CD8-positive, alpha-beta memory T cell (primary cell): ENCODE measurements around the gene DDAH1. TPM values are rescaled to one million over a fixed set of nuclear protein-coding genes. Genes with fewer than 3 reads are reported as not detected.

Experiments used
- CTCF ChIA-PET: fragments of 350-600 bp; sonication (Branson Sonifier 250); formaldehyde crosslinking; loops from one replicate; lab custom pipeline; 2021; ENCODE audit warnings: antibody characterized with exemption; lab: Charles Lee
- POLR2A ChIA-PET: fragments of 350-600 bp; sonication (Branson Sonifier 250); formaldehyde crosslinking; loops from one replicate; lab custom pipeline; 2021; ENCODE audit warnings: antibody characterized with exemption; lab: Charles Lee
- DNase-seq, 5 donors: peaks; one replicate each; pipeline versions ENCODE4 v3.0.0 to v3.0.0-alpha.2; 2020 to 2022; ENCODE audit warnings: mixed read lengths in 1 of 5
- H3K27ac ChIP-seq: one replicate; pipeline ENCODE4 v1.7.0; 2013; ENCODE audit warnings: low read depth, mild to moderate bottlenecking, low read length, moderate library complexity
- H3K27me3 ChIP-seq: 2 replicates; pipeline ENCODE4 v1.7.0; 2013; ENCODE audit warnings: low read length, mild to moderate bottlenecking; ENCODE audit not compliant: insufficient read depth, poor library complexity, severe bottlenecking
- H3K36me3 ChIP-seq: 2 replicates; pipeline ENCODE4 v1.7.0; 2013; ENCODE audit warnings: mild to moderate bottlenecking, low read length, moderate library complexity; ENCODE audit not compliant: insufficient read depth
- H3K4me1 ChIP-seq: 2 replicates; pipeline ENCODE4 v1.7.0; 2013; ENCODE audit warnings: mild to moderate bottlenecking, low read length, moderate library complexity; ENCODE audit not compliant: insufficient read depth
- H3K4me3 ChIP-seq: 2 replicates; pipeline ENCODE4 v1.7.0; 2013; ENCODE audit warnings: mild to moderate bottlenecking, low read length
- H3K9me3 ChIP-seq: 2 replicates; pipeline ENCODE4 v1.7.0; 2013; ENCODE audit warnings: mild to moderate bottlenecking, low read length
- H3K27ac Mint-ChIP-seq, 8 donors: one replicate each; pipeline ENCODE4 v1.8.0; 2020 to 2021; ENCODE audit warnings: mixed read lengths in 8 of 8, mild to moderate bottlenecking in 6 of 8, inconsistent platforms in 3 of 8, moderate library complexity in 3 of 8
- H3K27me3 Mint-ChIP-seq, 2 donors: one replicate each; pipeline ENCODE4 v1.8.0; 2020 to 2021; ENCODE audit warnings: mixed read lengths in 2 of 2, mild to moderate bottlenecking in 1 of 2, moderate library complexity in 1 of 2
- H3K36me3 Mint-ChIP-seq, 3 donors: one replicate each; pipeline ENCODE4 v1.8.0; 2020 to 2021; ENCODE audit warnings: mixed read lengths in 3 of 3, inconsistent platforms in 1 of 3, mild to moderate bottlenecking in 1 of 3
- H3K4me1 Mint-ChIP-seq, 3 donors: one replicate each; pipeline ENCODE4 v1.8.0; 2020 to 2021; ENCODE audit warnings: mixed read lengths in 3 of 3, inconsistent platforms in 1 of 3, mild to moderate bottlenecking in 1 of 3
- H3K4me3 Mint-ChIP-seq, 7 donors: one replicate each; pipeline ENCODE4 v1.8.0; 2020 to 2021; ENCODE audit warnings: mixed read lengths in 7 of 7, mild to moderate bottlenecking in 6 of 7, moderate library complexity in 4 of 7, inconsistent platforms in 2 of 7
- H3K9me3 Mint-ChIP-seq, 5 donors: one replicate each; pipeline ENCODE4 v1.8.0; 2020 to 2022; ENCODE audit warnings: mixed read lengths in 5 of 5, mild to moderate bottlenecking in 3 of 5, moderate library complexity in 2 of 5, inconsistent platforms in 1 of 5
- polyA plus RNA-seq: library from polyadenylated mRNA; unstranded; fragments of 300-500 nt; fragmentation: Illumina TruSeq; gene quantifications from one replicate; pipeline ENCODE4 v1.2.3, GENCODE V29; 2021
- total RNA-seq, 2 experiments: library from RNA; stranded (reverse); gene quantifications; one replicate each; pipeline ENCODE4 v1.2.3, GENCODE V29; 2021

The DDAH1 gene
- total and polyA plus RNA-seq, 3 experiments from 2014 or later, result not detected

DNA sequence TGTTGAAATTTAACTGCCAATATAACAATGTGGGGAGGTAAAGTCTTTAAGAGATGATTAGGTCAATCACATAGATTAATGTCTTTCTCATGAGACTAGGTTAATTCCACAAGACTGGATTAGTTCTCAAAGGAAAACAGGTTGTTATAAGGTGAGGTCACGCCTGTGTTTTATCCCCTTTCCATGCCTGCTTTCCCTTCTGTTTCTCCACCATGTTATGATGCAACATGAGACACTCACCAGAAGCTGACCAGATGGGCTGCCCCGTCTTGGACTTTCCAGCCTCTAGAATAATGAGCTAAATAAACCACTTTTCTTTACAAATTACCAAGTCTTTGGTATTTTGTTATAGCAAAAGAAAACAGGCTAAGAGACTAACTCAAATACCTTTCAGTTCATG, 70.8 kb downstream of the DDAH1 start:
- Histone ChIP-seq H3K27me3 (no peaks in the 10 kb centered on the region), H3K9me3 (no peaks in the 10 kb centered on the region), H3K4me3 (no peak overlapping the region), H3K4me1 (no peaks in the 10 kb centered on the region), H3K36me3 (no peaks in the 10 kb centered on the region), H3K27ac (no peak overlapping the region)
- H3K4me3 Mint-ChIP-seq, result no peak overlapping the region
- H3K27ac Mint-ChIP-seq, result no peak overlapping the region
- H3K36me3 Mint-ChIP-seq, result no peaks in the 10 kb centered on the region
- H3K27me3 Mint-ChIP-seq, result peaks cover 7 to 16% of the 10 kb centered on the region in 2 donors
- ChIA-PET CTCF (no interaction called here), POLR2A (no interaction called here)
- no peak for DNase-seq
- no peaks in the 10 kb centered on the region for H3K9me3 Mint-ChIP-seq
- H3K4me1 Mint-ChIP-seq, result no peaks in the 10 kb centered on the region

DNA sequence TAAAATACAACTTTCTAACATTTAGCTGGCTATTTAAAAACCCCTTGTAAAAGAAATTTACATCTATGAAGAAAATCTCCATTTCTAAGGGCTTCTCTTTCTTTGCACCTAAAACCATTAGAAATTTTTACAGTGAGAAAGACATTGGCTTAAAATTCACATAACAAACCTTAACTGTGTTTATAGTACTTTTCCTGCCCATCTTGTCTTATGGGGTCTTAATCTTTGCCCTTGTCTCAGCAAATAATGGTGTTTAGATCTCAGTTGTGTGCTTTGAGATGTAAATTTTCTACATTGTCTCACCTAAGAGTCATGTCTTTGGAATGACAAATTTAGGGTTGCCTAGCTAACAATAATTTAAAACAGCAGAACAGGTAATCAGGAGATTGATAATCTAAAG, 71.5 kb downstream of the DDAH1 start:
- peaks cover 9 to 20% of the 10 kb centered on the region in 2 donors for H3K27me3 Mint-ChIP-seq

DNA sequence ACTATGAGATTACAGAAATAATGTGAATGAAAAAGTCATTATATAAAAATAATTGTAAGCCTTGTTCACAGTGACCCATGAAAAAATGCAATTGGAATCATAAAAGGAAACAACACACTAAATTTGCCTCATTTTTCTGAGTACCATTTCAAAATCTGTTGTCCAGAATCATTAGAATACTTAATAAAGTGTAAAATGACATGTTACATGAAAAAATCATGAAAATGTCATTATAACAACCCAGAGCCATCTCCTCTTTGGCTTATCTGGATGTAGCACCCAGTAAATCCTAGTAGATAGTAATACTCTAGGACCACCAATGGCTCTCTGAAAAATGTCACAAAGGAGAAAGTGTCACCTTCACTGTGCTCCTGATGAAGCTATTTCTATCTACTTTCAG, 76.5 kb downstream of the DDAH1 start:
- Histone ChIP-seq H3K27ac (no peak overlapping the region), H3K4me1 (no peaks in the 10 kb centered on the region), H3K9me3 (no peaks in the 10 kb centered on the region), H3K4me3 (no peak overlapping the region), H3K36me3 (no peaks in the 10 kb centered on the region), H3K27me3 (no peaks in the 10 kb centered on the region)
- ChIA-PET POLR2A (no interaction called here), CTCF (no interaction called here)
- Mint-ChIP-seq H3K4me1 (no peaks in the 10 kb centered on the region), H3K36me3 (no peaks in the 10 kb centered on the region), H3K27ac (no peak overlapping the region), H3K9me3 (peaks cover 0 to 10% (median 3%) of the 10 kb centered on the region in 5 donors), H3K27me3 (peaks cover 10 to 41% of the 10 kb centered on the region in 2 donors), H3K4me3 (no peak overlapping the region)
- no peak for DNase-seq

More for the DNA sequence above, 71.5 kb downstream of the DDAH1 start:
- Histone ChIP-seq H3K36me3 (no peaks in the 10 kb centered on the region), H3K4me1 (no peaks in the 10 kb centered on the region), H3K9me3 (no peaks in the 10 kb centered on the region), H3K27me3 (no peaks in the 10 kb centered on the region), H3K4me3 (no peak overlapping the region), H3K27ac (no peak overlapping the region)
- Mint-ChIP-seq H3K4me1 (no peaks in the 10 kb centered on the region), H3K4me3 (no peak overlapping the region), H3K27ac (no peak overlapping the region), H3K36me3 (no peaks in the 10 kb centered on the region), H3K9me3 (no peaks in the 10 kb centered on the region)
- ChIA-PET POLR2A (no interaction called here), CTCF (no interaction called here)
- DNase-seq, result no peak

DNA sequence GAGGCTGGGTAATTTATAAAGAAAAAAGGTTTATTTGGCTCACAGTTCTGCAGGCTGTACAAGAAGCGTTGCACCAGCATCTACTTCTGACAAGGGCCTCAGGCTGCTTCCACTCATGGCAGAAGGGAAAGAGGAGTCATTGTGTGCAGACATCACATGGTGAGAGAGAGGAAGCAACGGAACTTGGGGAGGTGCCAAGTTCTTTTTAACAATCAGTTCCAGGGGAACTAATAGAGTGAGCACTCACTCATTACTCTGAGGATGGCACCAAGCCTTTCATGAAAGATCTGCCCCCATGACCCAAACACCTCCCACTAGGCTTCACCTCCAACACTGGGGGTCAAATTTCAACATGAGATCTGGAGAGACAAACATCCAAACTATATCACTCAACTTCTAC, 77.2 kb downstream of the DDAH1 start:
- Mint-ChIP-seq H3K36me3 (no peaks in the 10 kb centered on the region), H3K27ac (no peak overlapping the region), H3K4me1 (no peaks in the 10 kb centered on the region), H3K27me3 (peaks cover 8 to 41% of the 10 kb centered on the region in 2 donors), H3K9me3 (peaks cover 0 to 10% (median 7%) of the 10 kb centered on the region in 5 donors), H3K4me3 (no peak overlapping the region)
- H3K27ac ChIP-seq, result no peak overlapping the region
- CTCF ChIA-PET, result no interaction called here
- H3K27me3 ChIP-seq, result no peaks in the 10 kb centered on the region
- POLR2A ChIA-PET, result no interaction called here
- no peaks in the 10 kb centered on the region for H3K4me1 ChIP-seq
- H3K4me3 ChIP-seq, result no peak overlapping the region
- no peak for DNase-seq
- no peaks in the 10 kb centered on the region for H3K9me3 ChIP-seq
- no peaks in the 10 kb centered on the region for H3K36me3 ChIP-seq

DNA sequence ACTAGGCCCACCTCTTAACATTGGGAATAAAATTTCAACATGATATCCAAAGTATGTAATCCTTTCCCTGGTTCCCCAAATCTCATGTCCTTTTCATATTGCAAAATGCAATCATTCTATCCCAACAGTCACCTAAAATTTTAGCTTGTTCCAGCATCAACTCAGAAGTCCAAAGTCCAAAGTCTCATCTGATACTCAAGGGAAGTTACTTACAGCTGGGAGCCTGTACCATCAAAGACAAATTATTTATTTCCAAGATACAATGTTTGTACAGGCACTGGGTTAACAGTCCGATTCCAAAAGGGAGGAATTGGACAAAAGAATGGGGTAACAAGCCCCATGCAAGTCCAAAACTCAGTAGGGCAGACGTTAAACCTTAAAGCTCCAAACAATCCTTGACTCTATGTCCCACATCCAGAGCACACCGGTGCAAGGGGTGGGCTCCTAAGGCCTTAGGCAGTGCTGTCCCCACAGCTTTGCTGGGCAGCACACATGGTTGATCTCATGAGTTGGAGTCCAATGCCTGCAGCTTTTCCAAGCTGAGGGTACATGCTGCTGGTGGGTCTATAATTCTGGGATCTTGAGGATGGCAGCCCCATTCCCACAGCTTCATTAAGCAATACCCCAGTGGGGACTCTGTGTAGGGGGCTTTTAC, 78.8 kb downstream of the DDAH1 start:
- Mint-ChIP-seq H3K36me3 (no peaks in the 10 kb centered on the region), H3K9me3 (peaks cover 0 to 10% (median 9%) of the 10 kb centered on the region in 5 donors), H3K27me3 (peaks cover 4 to 38% of the 10 kb centered on the region in 2 donors), H3K4me3 (no peak overlapping the region), H3K4me1 (no peaks in the 10 kb centered on the region), H3K27ac (no peak overlapping the region)
- Histone ChIP-seq H3K36me3 (no peaks in the 10 kb centered on the region), H3K4me3 (no peak overlapping the region), H3K27me3 (no peaks in the 10 kb centered on the region), H3K27ac (no peak overlapping the region), H3K4me1 (no peaks in the 10 kb centered on the region), H3K9me3 (no peaks in the 10 kb centered on the region)
- no peak for DNase-seq
- ChIA-PET CTCF (no interaction called here), POLR2A (no interaction called here)

DNA sequence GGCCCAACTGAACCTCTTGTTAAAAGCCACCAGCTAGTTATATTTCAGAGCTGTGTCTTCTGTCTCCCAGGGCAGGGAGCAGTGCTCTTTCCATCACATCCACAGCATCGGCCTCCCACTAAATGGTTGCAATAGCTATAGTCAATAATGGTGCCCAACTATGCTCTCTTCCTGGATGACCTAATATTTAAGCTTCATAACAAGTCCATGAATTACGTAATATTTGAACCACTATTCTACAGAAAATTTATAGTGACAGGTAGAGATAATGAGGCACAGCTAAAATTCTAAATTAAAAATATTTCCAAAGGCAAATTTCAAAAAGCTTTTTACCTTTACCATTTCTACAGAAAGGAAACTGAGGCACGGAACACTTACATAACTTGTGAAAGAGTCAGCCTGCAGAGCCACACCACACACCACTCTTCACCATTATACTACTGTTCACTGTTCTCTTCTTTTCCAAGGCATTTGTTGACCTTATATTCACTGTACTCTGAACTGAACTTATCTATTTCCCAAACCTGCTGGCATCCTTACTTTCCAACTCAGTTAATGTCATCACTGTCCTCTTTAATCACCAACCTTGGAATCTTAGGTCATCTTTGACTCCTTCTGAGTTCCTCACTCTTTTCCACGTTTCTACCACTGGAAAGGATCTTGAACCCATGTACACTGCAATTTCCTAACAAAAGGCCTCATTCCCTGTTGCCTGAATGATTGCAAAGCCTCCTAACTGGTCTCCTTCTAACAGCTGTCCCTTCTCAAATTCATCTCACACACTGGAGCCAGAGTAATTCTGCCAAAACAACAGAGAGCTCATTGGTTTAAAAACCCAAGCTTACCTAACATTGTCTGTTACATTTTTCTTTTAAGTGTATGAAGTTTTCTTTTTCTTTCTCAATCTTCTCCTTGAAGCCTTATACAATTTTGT, 85.5 kb downstream of the DDAH1 start:
- POLR2A ChIA-PET, result no interaction called here
- no peak overlapping the region for H3K4me3 Mint-ChIP-seq

DNA sequence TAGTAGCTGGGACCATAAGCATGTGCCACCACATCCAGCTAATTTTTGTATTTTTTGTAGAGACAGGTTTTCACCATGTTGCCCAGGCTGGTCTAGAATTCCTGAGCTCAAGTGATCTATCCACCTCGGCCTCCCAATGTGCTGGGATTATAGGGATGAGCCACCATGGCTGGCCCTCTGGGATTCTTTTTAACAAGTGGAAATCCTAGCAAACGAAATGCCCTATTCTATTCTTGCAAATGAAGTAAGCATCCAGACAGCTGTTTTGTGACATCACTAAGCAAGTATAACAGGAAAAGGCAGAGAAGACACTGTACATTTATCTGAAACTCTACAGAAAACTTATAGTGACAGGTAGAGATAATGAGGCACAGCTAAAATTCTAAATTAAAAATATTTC, 86.4 kb downstream of the DDAH1 start:
- POLR2A ChIA-PET, result no interaction called here
- CTCF ChIA-PET, result no interaction called here
- Mint-ChIP-seq H3K4me3 (no peak overlapping the region), H3K9me3 (peaks cover 0 to 6% (median 0%) of the 10 kb centered on the region in 5 donors), H3K27ac (no peak overlapping the region), H3K4me1 (no peaks in the 10 kb centered on the region), H3K27me3 (peaks cover 8 to 19% of the 10 kb centered on the region in 2 donors), H3K36me3 (peaks cover 0 to 3% (median 0%) of the 10 kb centered on the region in 3 donors)
- H3K27ac ChIP-seq, result no peak overlapping the region
- no peaks in the 10 kb centered on the region for H3K27me3 ChIP-seq
- H3K36me3 ChIP-seq, result no peaks in the 10 kb centered on the region
- no peak overlapping the region for H3K4me3 ChIP-seq
- DNase-seq, result no peak
- no peaks in the 10 kb centered on the region for H3K4me1 ChIP-seq
- no peaks in the 10 kb centered on the region for H3K9me3 ChIP-seq

More for the DNA sequence above, 85.5 kb downstream of the DDAH1 start:
- no peak for DNase-seq
- H3K9me3 ChIP-seq, result no peaks in the 10 kb centered on the region
- no peaks in the 10 kb centered on the region for H3K36me3 ChIP-seq
- CTCF ChIA-PET, result no interaction called here
- Mint-ChIP-seq H3K36me3 (peaks cover 0 to 3% (median 0%) of the 10 kb centered on the region in 3 donors), H3K27me3 (peaks cover 4 to 19% of the 10 kb centered on the region in 2 donors), H3K9me3 (peaks cover 0 to 6% (median 0%) of the 10 kb centered on the region in 5 donors), H3K4me1 (no peaks in the 10 kb centered on the region), H3K27ac (no peak overlapping the region)
- H3K4me1 ChIP-seq, result no peaks in the 10 kb centered on the region
- no peaks in the 10 kb centered on the region for H3K27me3 ChIP-seq
- H3K4me3 ChIP-seq, result no peak overlapping the region
- H3K27ac ChIP-seq, result no peak overlapping the region

DNA sequence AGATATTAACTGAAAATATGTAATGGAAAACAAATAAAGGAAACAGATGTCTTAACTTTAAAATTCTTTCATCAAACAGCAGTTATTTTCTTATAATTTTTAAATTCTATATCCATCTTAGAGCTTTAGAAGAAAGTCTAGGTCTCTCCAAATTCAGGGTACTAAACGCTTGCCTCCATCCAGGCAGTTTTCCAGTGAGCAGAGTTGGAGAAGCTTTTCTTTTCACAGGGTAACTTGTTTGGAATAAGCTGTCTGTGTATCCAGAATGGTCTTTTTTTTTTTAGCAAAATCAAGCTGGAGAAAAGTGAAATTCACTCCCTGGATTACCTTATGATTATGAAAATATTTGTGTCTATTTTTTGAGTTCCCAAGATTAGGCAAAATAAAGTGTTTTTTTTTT, 88.6 kb downstream of the DDAH1 start:
- Mint-ChIP-seq H3K4me3 (no peak overlapping the region), H3K4me1 (no peaks in the 10 kb centered on the region), H3K9me3 (no peaks in the 10 kb centered on the region), H3K27me3 (peaks cover 7 to 21% of the 10 kb centered on the region in 2 donors), H3K36me3 (peaks cover 0 to 3% (median 0%) of the 10 kb centered on the region in 3 donors), H3K27ac (no peak overlapping the region)
- H3K27ac ChIP-seq, result no peak overlapping the region
- POLR2A ChIA-PET, result no interaction called here
- no peak for DNase-seq
- H3K9me3 ChIP-seq, result no peaks in the 10 kb centered on the region
- H3K4me3 ChIP-seq, result no peak overlapping the region
- no peaks in the 10 kb centered on the region for H3K27me3 ChIP-seq
- CTCF ChIA-PET, result no interaction called here
- no peaks in the 10 kb centered on the region for H3K36me3 ChIP-seq
- no peaks in the 10 kb centered on the region for H3K4me1 ChIP-seq
